Measurements from ENCODE around the gene CHD9. TPM values are rescaled to one million over a fixed set of nuclear protein-coding genes. Genes with fewer than 3 reads are reported as not detected.

CHD9 gene
- total RNA-seq, 1 experiment from 2014 or later, result 25.4 TPM

DNA sequence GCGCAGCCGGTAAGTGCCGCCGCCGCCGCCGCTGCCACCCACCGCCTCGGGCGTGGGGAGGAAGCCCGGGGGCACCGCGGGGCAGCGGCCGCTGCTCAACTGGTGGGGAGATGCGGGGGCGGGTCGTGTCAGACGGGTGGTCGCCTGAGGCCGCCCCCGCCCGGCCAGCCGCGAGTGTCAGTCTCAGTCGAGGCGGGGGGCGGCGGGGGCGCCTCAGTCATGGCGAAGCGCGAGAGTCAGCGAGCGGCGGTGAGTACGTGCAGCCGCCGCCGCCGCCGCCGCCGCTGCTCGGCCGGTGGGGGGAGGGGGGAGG lies 76.2 kb downstream of the CHD9 start:
- no peak for TF ChIP-seq POLR2AphosphoS5 (IDR thresholded peaks at IDR 0.05; ENCODE audit: low read depth, low read length)
- peaks cover 9% of the 10 kb centered on the region for H3K4me1 ChIP-seq (ENCODE audit: control insufficient read depth, insufficient read depth, low read length)
- intact Hi-C loops (cut with micrococcal nuclease; ENCODE audit: unreplicated experiment) (loop anchor here (5.0 to 10.0 kb wide), 2 partner anchors 76 kb away; partner anchors contain the start of genes CHD9 and CHD9NB), in situ Hi-C loops (cut with HindIII; ENCODE audit: low pct_unique_long_range_greater_than_20kb, low sequenced_read_pairs) (no loop called here)
- no TSS peak for BruUV-seq (replicated peaks)
- no peak overlapping the region for H3K27ac ChIP-seq (ENCODE audit: low read length)
- H3K36me3 ChIP-seq (ENCODE audit: control insufficient read depth, insufficient read depth, low read length), result no peaks in the 10 kb centered on the region; the same call in 1 of the 2 replicates
- DNase-seq (ENCODE audit: low read depth, low spot score), result no peak
- ATAC-seq, result no peak
- H3K9me3 ChIP-seq (ENCODE audit: control insufficient read depth, insufficient read depth, low read depth, low read length), result no peaks in the 10 kb centered on the region
- peak overlapping the region; percentile 11 to 59; a peak in 3 of 4 replicates for H3K4me3 ChIP-seq (ENCODE audit: low read depth in 2 of 2, low read length in 2 of 2)
- H3K27me3 ChIP-seq (ENCODE audit: control insufficient read depth, insufficient read depth, low read length), result no peaks in the 10 kb centered on the region
- CTCF ChIA-PET, result no interaction called here
- POLR2A ChIA-PET, result no interaction called here

GRCh38 chr16:53131363-53132071 lies 76.7 kb downstream of the CHD9 start:
- DNase-seq (ENCODE audit: low read depth, low spot score) (no peak), ATAC-seq (peak; percentile 37)
- no peak overlapping the region; the same call in 1 of the 2 replicates for H3K27ac ChIP-seq (ENCODE audit: low read length)
- H3K27me3 ChIP-seq (ENCODE audit: control insufficient read depth, insufficient read depth, low read length), result no peaks in the 10 kb centered on the region
- no peaks in the 10 kb centered on the region; the same call in 1 of the 2 replicates for H3K36me3 ChIP-seq (ENCODE audit: control insufficient read depth, insufficient read depth, low read length)
- intact Hi-C loops (cut with micrococcal nuclease; ENCODE audit: unreplicated experiment) (loop anchor here (5.0 to 10.0 kb wide), 2 partner anchors 76 to 77 kb away; partner anchors contain the start of genes CHD9 and CHD9NB), in situ Hi-C loops (cut with HindIII; ENCODE audit: low pct_unique_long_range_greater_than_20kb, low sequenced_read_pairs) (no loop called here)
- H3K4me1 ChIP-seq (ENCODE audit: control insufficient read depth, insufficient read depth, low read length), result peaks cover 9% of the 10 kb centered on the region
- ChIA-PET POLR2A (no interaction called here), CTCF (no interaction called here)
- TF ChIP-seq TCF7L2 (IDR thresholded peaks at IDR 0.05; ENCODE audit: low read depth, low read length) (no peak), SIN3A (IDR thresholded peaks at IDR 0.05; ENCODE audit: borderline replicate concordance, insufficient read depth, low read depth, low read length) (no peak), POLR2AphosphoS5 (IDR thresholded peaks at IDR 0.05; ENCODE audit: low read depth, low read length) (no peak)
- TF ChIP-seq, protein P1, sequence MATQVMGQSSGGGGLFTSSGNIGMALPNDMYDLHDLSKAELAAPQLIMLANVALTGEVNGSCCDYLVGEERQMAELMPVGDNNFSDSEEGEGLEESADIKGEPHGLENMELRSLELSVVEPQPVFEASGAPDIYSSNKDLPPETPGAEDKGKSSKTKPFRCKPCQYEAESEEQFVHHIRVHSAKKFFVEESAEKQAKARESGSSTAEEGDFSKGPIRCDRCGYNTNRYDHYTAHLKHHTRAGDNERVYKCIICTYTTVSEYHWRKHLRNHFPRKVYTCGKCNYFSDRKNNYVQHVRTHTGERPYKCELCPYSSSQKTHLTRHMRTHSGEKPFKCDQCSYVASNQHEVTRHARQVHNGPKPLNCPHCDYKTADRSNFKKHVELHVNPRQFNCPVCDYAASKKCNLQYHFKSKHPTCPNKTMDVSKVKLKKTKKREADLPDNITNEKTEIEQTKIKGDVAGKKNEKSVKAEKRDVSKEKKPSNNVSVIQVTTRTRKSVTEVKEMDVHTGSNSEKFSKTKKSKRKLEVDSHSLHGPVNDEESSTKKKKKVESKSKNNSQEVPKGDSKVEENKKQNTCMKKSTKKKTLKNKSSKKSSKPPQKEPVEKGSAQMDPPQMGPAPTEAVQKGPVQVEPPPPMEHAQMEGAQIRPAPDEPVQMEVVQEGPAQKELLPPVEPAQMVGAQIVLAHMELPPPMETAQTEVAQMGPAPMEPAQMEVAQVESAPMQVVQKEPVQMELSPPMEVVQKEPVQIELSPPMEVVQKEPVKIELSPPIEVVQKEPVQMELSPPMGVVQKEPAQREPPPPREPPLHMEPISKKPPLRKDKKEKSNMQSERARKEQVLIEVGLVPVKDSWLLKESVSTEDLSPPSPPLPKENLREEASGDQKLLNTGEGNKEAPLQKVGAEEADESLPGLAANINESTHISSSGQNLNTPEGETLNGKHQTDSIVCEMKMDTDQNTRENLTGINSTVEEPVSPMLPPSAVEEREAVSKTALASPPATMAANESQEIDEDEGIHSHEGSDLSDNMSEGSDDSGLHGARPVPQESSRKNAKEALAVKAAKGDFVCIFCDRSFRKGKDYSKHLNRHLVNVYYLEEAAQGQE (IDR thresholded peaks at IDR 0.05; ENCODE audit: insufficient read depth in 1 of 2, low read depth in 2 of 2, low read length in 1 of 2), result no peak
- TF ChIP-seq, protein P2, sequence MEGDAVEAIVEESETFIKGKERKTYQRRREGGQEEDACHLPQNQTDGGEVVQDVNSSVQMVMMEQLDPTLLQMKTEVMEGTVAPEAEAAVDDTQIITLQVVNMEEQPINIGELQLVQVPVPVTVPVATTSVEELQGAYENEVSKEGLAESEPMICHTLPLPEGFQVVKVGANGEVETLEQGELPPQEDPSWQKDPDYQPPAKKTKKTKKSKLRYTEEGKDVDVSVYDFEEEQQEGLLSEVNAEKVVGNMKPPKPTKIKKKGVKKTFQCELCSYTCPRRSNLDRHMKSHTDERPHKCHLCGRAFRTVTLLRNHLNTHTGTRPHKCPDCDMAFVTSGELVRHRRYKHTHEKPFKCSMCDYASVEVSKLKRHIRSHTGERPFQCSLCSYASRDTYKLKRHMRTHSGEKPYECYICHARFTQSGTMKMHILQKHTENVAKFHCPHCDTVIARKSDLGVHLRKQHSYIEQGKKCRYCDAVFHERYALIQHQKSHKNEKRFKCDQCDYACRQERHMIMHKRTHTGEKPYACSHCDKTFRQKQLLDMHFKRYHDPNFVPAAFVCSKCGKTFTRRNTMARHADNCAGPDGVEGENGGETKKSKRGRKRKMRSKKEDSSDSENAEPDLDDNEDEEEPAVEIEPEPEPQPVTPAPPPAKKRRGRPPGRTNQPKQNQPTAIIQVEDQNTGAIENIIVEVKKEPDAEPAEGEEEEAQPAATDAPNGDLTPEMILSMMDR (IDR thresholded peaks at IDR 0.05), result no peak
- peak overlapping the region; percentile 64 to 67 for H3K4me3 ChIP-seq (ENCODE audit: low read depth in 2 of 2, low read length in 2 of 2)
- H3K9me3 ChIP-seq (ENCODE audit: control insufficient read depth, insufficient read depth, low read depth, low read length), result no peaks in the 10 kb centered on the region
- no TSS peak for BruUV-seq (replicated peaks)

DNA sequence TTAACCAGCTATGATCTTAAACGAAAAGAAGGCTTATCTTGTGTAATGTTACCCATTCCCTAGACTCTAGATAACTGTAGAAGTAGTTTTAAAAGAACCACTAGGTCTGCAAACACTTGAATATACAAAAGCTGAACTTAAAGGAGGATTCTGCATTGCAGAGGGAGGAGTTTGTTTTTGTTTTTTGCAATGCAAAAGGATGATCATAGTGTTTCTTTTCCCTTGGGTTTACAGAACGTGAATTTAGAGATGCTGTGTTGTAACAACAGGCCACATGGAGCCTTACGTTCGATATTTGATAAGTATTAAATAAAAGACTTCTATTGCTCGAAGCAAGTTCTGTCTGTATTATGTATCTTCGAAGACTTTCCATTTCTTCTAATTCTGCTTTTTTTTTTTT lies 77.6 kb downstream of the CHD9 start:
- no peaks in the 10 kb centered on the region; the same call in 1 of the 2 replicates for H3K36me3 ChIP-seq (ENCODE audit: control insufficient read depth, insufficient read depth, low read length)
- H3K4me3 ChIP-seq (ENCODE audit: low read depth in 2 of 2, low read length in 2 of 2), result no peak overlapping the region
- H3K27me3 ChIP-seq (ENCODE audit: control insufficient read depth, insufficient read depth, low read length), result no peaks in the 10 kb centered on the region
- ATAC-seq (no peak), DNase-seq (ENCODE audit: low read depth, low spot score) (no peak)
- H3K27ac ChIP-seq (ENCODE audit: low read length), result no peak overlapping the region
- TF ChIP-seq POLR2AphosphoS5 (IDR thresholded peaks at IDR 0.05; ENCODE audit: low read depth, low read length) (no peak), TCF7L2 (IDR thresholded peaks at IDR 0.05; ENCODE audit: low read depth, low read length) (no peak), SIN3A (IDR thresholded peaks at IDR 0.05; ENCODE audit: borderline replicate concordance, insufficient read depth, low read depth, low read length) (no peak)
- TF ChIP-seq, protein P2 (IDR thresholded peaks at IDR 0.05), result no peak
- TF ChIP-seq, protein P1 (IDR thresholded peaks at IDR 0.05; ENCODE audit: insufficient read depth in 1 of 2, low read depth in 2 of 2, low read length in 1 of 2), result no peak
- H3K9me3 ChIP-seq (ENCODE audit: control insufficient read depth, insufficient read depth, low read depth, low read length), result no peaks in the 10 kb centered on the region
- in situ Hi-C loops (cut with HindIII; ENCODE audit: low pct_unique_long_range_greater_than_20kb, low sequenced_read_pairs) (no loop called here), intact Hi-C loops (cut with micrococcal nuclease; ENCODE audit: unreplicated experiment) (loop anchor here (5.0 to 10.0 kb wide), 2 partner anchors 75 to 78 kb away; partner anchors contain the start of genes CHD9 and CHD9NB)
- peaks cover 9% of the 10 kb centered on the region for H3K4me1 ChIP-seq (ENCODE audit: control insufficient read depth, insufficient read depth, low read length)
- CTCF ChIA-PET, result no interaction called here
- POLR2A ChIA-PET, result no interaction called here
- no TSS peak for BruUV-seq (replicated peaks)
